Keratinocyte (primary cell): ENCODE data around the gene TBC1D20.

Experiments used
- EZH2 ChIP-seq: IDR thresholded peaks from one replicate; pipeline ENCODE4 v1.6.1; 2012; ENCODE audit warnings: inconsistent platforms, mild to moderate bottlenecking, low read length, moderate library complexity
- TF ChIP-seq, protein P1 (sequence below), 3 experiments: IDR thresholded peaks in 1 of 3; conservative IDR thresholded peaks in 1 of 3; optimal IDR thresholded peaks in 1 of 3; 2 replicates in 2 of 3; 3 replicates in 1 of 3; pipeline versions ENCODE3 to v1.5.1; 2011; ENCODE audit warnings: low read length in 3 of 3, mild to moderate bottlenecking in 3 of 3, moderate library complexity in 2 of 3, control low read depth in 1 of 3, inconsistent platforms in 1 of 3; ENCODE audit not compliant: insufficient read depth in 2 of 3; ENCODE audit errors: extremely low read depth in 1 of 3

DNA sequence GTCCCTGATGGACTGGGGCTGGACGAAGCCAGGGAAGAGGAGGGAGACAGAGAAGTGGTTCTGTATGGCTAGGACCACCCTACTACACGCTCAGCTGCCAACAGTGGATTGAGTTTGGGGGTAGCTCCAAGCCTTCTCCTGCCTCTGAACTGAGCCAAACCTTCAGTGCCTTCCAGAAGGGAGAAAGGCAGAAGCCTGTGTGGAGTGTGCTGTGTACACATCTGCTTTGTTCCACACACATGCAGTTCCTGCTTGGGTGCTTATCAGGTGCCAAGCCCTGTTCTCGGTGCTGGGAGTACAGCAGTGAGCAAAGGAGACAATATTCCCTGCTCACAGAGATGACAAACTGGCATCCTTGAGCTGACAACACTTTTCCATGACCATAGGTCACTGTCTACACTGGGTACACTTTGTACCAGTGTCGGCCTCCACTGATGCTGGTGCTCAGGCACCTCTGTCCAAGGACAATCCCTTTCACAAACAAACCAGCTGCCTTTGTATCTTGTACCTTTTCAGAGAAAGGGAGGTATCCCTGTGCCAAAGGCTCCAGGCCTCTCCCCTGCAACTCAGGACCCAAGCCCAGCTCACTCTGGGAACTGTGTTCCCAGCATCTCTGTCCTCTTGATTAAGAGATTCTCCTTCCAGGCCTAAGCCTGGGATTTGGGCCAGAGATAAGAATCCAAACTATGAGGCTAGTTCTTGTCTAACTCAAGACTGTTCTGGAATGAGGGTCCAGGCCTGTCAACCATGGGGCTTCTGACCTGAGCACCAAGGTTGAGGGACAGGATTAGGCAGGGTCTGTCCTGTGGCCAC lies 65.5 kb downstream of the TBC1D20 start:
- TF ChIP-seq, protein P1, sequence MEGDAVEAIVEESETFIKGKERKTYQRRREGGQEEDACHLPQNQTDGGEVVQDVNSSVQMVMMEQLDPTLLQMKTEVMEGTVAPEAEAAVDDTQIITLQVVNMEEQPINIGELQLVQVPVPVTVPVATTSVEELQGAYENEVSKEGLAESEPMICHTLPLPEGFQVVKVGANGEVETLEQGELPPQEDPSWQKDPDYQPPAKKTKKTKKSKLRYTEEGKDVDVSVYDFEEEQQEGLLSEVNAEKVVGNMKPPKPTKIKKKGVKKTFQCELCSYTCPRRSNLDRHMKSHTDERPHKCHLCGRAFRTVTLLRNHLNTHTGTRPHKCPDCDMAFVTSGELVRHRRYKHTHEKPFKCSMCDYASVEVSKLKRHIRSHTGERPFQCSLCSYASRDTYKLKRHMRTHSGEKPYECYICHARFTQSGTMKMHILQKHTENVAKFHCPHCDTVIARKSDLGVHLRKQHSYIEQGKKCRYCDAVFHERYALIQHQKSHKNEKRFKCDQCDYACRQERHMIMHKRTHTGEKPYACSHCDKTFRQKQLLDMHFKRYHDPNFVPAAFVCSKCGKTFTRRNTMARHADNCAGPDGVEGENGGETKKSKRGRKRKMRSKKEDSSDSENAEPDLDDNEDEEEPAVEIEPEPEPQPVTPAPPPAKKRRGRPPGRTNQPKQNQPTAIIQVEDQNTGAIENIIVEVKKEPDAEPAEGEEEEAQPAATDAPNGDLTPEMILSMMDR (optimal IDR thresholded peaks at IDR 0.05 in 1 of 3, IDR thresholded peaks at IDR 0.05 in 1 of 3, conservative IDR thresholded peaks at IDR 0.05 in 1 of 3; ENCODE audit: extremely low read depth in 1 of 3, insufficient read depth in 2 of 3, low read length in 3 of 3) = no peak
- TF ChIP-seq EZH2 = no peak
